Measurements from ENCODE around the gene ST8SIA2. TPM values are rescaled to one million over a fixed set of nuclear protein-coding genes. Genes with fewer than 3 reads are reported as not detected.

Gene ST8SIA2
- total RNA-seq, 4 donors from 2014 or later = not detected

- no peak for ATAC-seq (ENCODE audit: low FRiP score)
- no peak for DNase-seq (ENCODE audit: low spot score)
- no peak for TF ChIP-seq CTCF (IDR thresholded peaks at IDR 0.05)
Observed at GRCh38 chr15:92405942-92406341, 12.3 kb downstream of the ST8SIA2 start.

GRCh38 chr15:92407321-92407720, 13.6 kb downstream of the ST8SIA2 start:
- no peak for ATAC-seq (ENCODE audit: low FRiP score)
- no peak for DNase-seq (ENCODE audit: low spot score)
- TF ChIP-seq CTCF (IDR thresholded peaks at IDR 0.05) = no peak

- ATAC-seq (ENCODE audit: low FRiP score) (no peak), DNase-seq (ENCODE audit: low spot score) (no peak)
- TF ChIP-seq CTCF (IDR thresholded peaks at IDR 0.05) = no peak
Observed at GRCh38 chr15:92407916-92408315, 14.2 kb downstream of the ST8SIA2 start.

GRCh38 chr15:92409006-92409405, 15.3 kb downstream of the ST8SIA2 start:
- ATAC-seq (ENCODE audit: low FRiP score) (no peak), DNase-seq (ENCODE audit: low spot score) (no peak)
- TF ChIP-seq CTCF (IDR thresholded peaks at IDR 0.05) = no peak

GRCh38 chr15:92409521-92409920, 15.8 kb downstream of the ST8SIA2 start:
- TF ChIP-seq CTCF (IDR thresholded peaks at IDR 0.05) = no peak
- DNase-seq (ENCODE audit: low spot score) (no peak), ATAC-seq (ENCODE audit: low FRiP score) (no peak)

GRCh38 chr15:92410537-92410936, 16.9 kb downstream of the ST8SIA2 start:
- DNase-seq (ENCODE audit: low spot score) (no peak), ATAC-seq (ENCODE audit: low FRiP score) (no peak)
- no peak for TF ChIP-seq CTCF (IDR thresholded peaks at IDR 0.05)

GRCh38 chr15:92411256-92411655, 17.6 kb downstream of the ST8SIA2 start:
- ATAC-seq (ENCODE audit: low FRiP score) = no peak
- DNase-seq (ENCODE audit: low spot score) = no peak

More at GRCh38 chr15:92411256-92411655, 17.6 kb downstream of the ST8SIA2 start:
- TF ChIP-seq CTCF (IDR thresholded peaks at IDR 0.05) = no peak

Measured in omental fat pad (tissue), 4 donors.